Suprapubic skin (tissue), 4 donors: ENCODE data around the gene TMCC2. TPM values are rescaled to one million over a fixed set of nuclear protein-coding genes. Genes with fewer than 3 reads are reported as not detected.

ENCODE experiments used
- DNase-seq, 2 donors: peaks; one replicate each; pipeline ENCODE4 v3.0.0-alpha.2; 2019; ENCODE audit warnings: low spot score in 2 of 2
- H3K27ac ChIP-seq: fragments of 200-600 bp; sonication (generic); one replicate; pipeline ENCODE4 v1.5.1; 2019
- H3K27me3 ChIP-seq: fragments of 200-600 bp; sonication (generic); one replicate; pipeline ENCODE4 v1.5.1; 2019
- H3K36me3 ChIP-seq: fragments of 200-600 bp; sonication (generic); one replicate; pipeline ENCODE4 v1.5.1; 2019
- H3K4me1 ChIP-seq: fragments of 200-600 bp; sonication (generic); one replicate; pipeline ENCODE4 v1.5.1; 2019
- H3K4me3 ChIP-seq: fragments of 200-600 bp; sonication (generic); one replicate; pipeline ENCODE4 v1.5.1; 2019; ENCODE audit warnings: mild to moderate bottlenecking
- H3K9me3 ChIP-seq: fragments of 200-600 bp; sonication (generic); one replicate; pipeline ENCODE4 v1.5.1; 2019
- EP300 ChIP-seq: sonication (generic); formaldehyde crosslinking; IDR thresholded peaks from one replicate; pipeline ENCODE4 v1.6.1; 2017; ENCODE audit warnings: antibody characterized with exemption
- POLR2A ChIP-seq, 2 donors: fragments of 450-650 bp; IDR thresholded peaks; one replicate each; pipeline ENCODE4 v1.6.1; 2017; ENCODE audit warnings: antibody characterized with exemption in 2 of 2, mild to moderate bottlenecking in 2 of 2, moderate library complexity in 2 of 2
- POLR2AphosphoS5 ChIP-seq, 3 donors: sonication (generic); formaldehyde crosslinking; IDR thresholded peaks; one replicate each; pipeline ENCODE4 v1.6.1; 2017; ENCODE audit warnings: antibody characterized with exemption in 3 of 3
- WGBS: methylation state at CpG from one replicate; pipeline ENCODE4 v1.1.5; 2018; 5-methylcytosine and 5-hydroxymethylcytosine counted together
- total RNA-seq, 4 donors: library from RNA; depleted of rRNA; stranded (reverse); fragments of >200 nt; gene quantifications; one replicate each; pipeline ENCODE4 v1.1.0, GENCODE V29; 2016
- TF ChIP-seq, protein P1 (sequence below), 2 donors: fragments of 200-600 bp in 1 of 2; fragments of 450-650 bp in 1 of 2; sonication (generic) in 1 of 2; IDR thresholded peaks; one replicate each; pipeline ENCODE4 v1.5.1; 2016 to 2019; ENCODE audit warnings: antibody characterized with exemption in 2 of 2, mild to moderate bottlenecking in 1 of 2, moderate library complexity in 1 of 2

The TMCC2 gene
- total RNA-seq, 4 donors from 2014 or later: 3.1 to 4.3 (median 4.1) TPM

DNA sequence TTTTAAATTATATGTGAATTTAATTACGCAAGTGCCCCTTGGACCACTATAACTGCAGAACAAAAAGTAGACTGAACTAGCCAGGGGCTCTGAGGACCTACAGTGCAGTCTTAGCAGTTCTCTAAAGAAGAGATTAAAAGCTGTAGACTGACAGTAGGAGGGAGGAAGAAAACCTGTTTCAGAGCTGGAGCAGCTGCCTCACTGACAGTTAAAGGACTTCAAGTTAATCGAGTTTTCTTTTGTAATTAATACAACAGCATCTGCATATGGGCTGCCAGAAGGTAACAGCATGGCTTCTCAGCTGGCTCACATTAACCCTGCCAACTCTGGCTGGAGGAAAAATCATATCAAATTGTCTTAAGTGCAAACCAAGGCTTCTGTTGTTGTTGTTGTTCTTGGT lies 36.1 kb upstream of the TMCC2 start:
- H3K27me3 ChIP-seq: no peaks in the 10 kb centered on the region
- no peak overlapping the region for H3K4me3 ChIP-seq
- peak overlapping the region; percentile 60 for H3K27ac ChIP-seq
- DNase-seq: no peak
- TF ChIP-seq, protein P1, sequence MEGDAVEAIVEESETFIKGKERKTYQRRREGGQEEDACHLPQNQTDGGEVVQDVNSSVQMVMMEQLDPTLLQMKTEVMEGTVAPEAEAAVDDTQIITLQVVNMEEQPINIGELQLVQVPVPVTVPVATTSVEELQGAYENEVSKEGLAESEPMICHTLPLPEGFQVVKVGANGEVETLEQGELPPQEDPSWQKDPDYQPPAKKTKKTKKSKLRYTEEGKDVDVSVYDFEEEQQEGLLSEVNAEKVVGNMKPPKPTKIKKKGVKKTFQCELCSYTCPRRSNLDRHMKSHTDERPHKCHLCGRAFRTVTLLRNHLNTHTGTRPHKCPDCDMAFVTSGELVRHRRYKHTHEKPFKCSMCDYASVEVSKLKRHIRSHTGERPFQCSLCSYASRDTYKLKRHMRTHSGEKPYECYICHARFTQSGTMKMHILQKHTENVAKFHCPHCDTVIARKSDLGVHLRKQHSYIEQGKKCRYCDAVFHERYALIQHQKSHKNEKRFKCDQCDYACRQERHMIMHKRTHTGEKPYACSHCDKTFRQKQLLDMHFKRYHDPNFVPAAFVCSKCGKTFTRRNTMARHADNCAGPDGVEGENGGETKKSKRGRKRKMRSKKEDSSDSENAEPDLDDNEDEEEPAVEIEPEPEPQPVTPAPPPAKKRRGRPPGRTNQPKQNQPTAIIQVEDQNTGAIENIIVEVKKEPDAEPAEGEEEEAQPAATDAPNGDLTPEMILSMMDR (IDR thresholded peaks at IDR 0.05): no peak
- TF ChIP-seq POLR2A (IDR thresholded peaks at IDR 0.05): no peak
- TF ChIP-seq EP300: no peak
- TF ChIP-seq POLR2AphosphoS5 (IDR thresholded peaks at IDR 0.05): no peak
- H3K36me3 ChIP-seq: peaks cover 8% of the 10 kb centered on the region
- 44% methylated on average over 2 of the region's 2 CpGs for WGBS
- peaks cover 46% of the 10 kb centered on the region for H3K4me1 ChIP-seq
- H3K9me3 ChIP-seq: no peaks in the 10 kb centered on the region

DNA sequence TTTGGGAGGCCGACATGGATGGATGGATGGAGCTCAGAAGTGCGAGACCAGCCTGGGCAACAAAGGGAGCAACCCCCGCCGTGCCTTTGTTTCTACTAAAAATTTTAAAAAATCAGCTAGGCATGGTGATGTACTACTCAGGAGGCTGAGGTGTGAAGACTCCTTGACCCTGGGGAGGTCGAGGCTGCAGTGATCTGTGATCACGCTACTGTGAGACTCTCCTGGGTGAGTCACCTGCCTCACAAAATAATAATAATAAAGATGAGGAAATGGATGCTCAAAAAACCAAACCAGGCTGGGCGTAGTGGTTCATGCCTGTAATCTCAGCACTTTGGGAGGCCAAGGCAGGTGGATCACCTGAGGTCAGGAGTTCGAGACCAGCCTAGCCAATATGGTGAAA lies 35.5 kb upstream of the TMCC2 start:
- Histone ChIP-seq H3K4me3 (no peak overlapping the region), H3K36me3 (peaks cover 3% of the 10 kb centered on the region), H3K4me1 (peaks cover 47% of the 10 kb centered on the region), H3K27me3 (no peaks in the 10 kb centered on the region), H3K9me3 (no peaks in the 10 kb centered on the region), H3K27ac (no peak overlapping the region)
- 91% methylated on average over 8 of the region's 8 CpGs for WGBS
- DNase-seq: no peak
- TF ChIP-seq POLR2AphosphoS5 (IDR thresholded peaks at IDR 0.05): no peak
- TF ChIP-seq EP300: no peak
- TF ChIP-seq POLR2A (IDR thresholded peaks at IDR 0.05): no peak
- TF ChIP-seq, protein P1 (IDR thresholded peaks at IDR 0.05): no peak

DNA sequence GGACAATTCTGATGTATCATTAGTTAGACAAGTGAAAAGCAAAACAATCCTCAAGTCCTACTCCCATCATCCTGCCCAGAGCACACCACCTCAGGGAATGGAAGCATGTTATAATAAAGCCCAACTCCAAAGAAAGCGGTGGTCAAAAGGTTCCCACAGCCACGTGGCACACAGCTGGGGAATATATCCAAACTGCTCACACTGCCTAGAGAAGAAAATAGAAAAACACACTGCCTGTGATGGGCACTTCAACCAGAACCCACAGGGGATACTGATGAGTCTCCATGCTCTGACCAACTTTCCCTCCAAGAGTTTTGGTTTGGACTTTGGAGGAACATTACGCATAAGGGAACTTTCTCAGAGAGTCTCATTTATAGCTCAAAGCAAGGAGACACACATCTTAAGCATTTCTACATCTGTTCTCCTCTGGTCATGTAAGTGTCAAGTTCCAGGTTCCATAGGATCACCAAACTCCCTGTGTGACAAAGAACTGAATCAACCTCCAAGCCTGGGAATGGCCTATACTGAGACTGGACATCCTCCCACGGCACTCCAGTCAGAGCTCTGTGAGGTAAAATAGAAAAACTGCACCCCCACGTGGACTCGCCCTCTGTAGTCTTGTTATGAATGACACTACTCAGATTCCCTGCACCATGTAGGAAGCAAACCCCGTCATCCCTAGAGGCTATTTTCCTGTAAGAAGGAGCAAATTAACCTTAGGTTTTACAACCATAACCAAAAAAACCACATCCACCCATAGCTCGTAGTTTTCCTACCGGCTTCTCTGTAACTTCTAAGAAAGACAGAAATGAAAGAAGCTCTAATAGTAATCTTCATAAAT lies 28.4 kb upstream of the TMCC2 start:
- peaks cover 18% of the 10 kb centered on the region for H3K4me1 ChIP-seq
- 68% methylated on average over 9 of the region's 9 CpGs for WGBS
- no peaks in the 10 kb centered on the region for H3K27me3 ChIP-seq
- TF ChIP-seq, protein P1 (IDR thresholded peaks at IDR 0.05): no peak
- TF ChIP-seq POLR2AphosphoS5 (IDR thresholded peaks at IDR 0.05) (no peak), POLR2A (IDR thresholded peaks at IDR 0.05) (no peak), EP300 (no peak)
- no peaks in the 10 kb centered on the region for H3K9me3 ChIP-seq
- no peak for DNase-seq
- no peaks in the 10 kb centered on the region for H3K36me3 ChIP-seq
- H3K4me3 ChIP-seq: no peak overlapping the region
- no peak overlapping the region for H3K27ac ChIP-seq

DNA sequence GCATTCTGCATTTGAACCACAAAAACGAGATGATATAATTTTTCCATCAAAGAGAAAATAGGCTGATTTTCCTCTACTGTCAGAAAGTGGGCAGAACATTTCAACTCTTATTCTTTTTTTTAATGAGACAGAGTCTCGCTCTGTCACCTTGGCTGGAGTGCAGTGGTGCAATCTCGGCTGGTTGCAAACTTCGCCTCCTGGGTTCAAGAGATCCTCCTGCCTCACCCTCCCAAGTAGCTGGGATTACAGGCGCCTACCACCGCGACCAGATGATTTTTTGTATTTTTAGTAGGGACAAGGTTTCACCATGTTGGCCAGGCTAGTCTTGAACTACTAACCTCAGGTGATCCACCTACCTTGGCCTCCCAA lies 27.8 kb upstream of the TMCC2 start:
- no peak for DNase-seq

DNA sequence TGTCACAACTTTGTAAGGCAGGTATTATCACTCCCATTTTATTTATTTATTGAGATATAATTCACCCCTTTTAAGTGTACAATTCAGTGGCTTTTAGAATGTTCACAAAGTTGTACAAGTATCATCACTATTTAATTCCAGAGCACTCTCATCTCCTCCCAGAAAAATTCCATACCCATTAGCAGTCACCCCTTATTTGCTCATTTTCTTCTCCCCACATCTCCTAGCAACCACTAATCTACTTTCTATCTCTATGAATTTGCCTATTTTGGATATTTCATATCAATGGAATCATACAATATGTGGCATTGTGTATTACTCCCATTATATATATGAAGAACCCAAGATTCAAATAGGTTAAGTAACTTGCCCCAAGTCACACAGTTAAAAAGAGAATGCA lies 23.2 kb upstream of the TMCC2 start:
- Histone ChIP-seq H3K27ac (no peak overlapping the region), H3K4me3 (no peak overlapping the region), H3K27me3 (no peaks in the 10 kb centered on the region), H3K36me3 (no peaks in the 10 kb centered on the region), H3K4me1 (peaks cover 25% of the 10 kb centered on the region), H3K9me3 (no peaks in the 10 kb centered on the region)
- no peak for TF ChIP-seq EP300
- no peak for TF ChIP-seq POLR2A (IDR thresholded peaks at IDR 0.05)
- no peak for TF ChIP-seq POLR2AphosphoS5 (IDR thresholded peaks at IDR 0.05)
- TF ChIP-seq, protein P1 (IDR thresholded peaks at IDR 0.05): no peak
- no peak for DNase-seq

More for the DNA sequence above, 27.8 kb upstream of the TMCC2 start:
- Histone ChIP-seq H3K4me1 (peaks cover 18% of the 10 kb centered on the region), H3K36me3 (no peaks in the 10 kb centered on the region), H3K4me3 (no peak overlapping the region), H3K27ac (no peak overlapping the region), H3K9me3 (no peaks in the 10 kb centered on the region), H3K27me3 (no peaks in the 10 kb centered on the region)
- WGBS: 91% methylated on average over 7 of the region's 7 CpGs
- no peak for TF ChIP-seq POLR2AphosphoS5 (IDR thresholded peaks at IDR 0.05)
- TF ChIP-seq EP300: no peak
